C4-2B (cell line): ENCODE measurements around the gene C22orf39.

Experiments used
- H3K27ac ChIP-seq: fragments of 450-650 bp; 2 replicates; pipeline ENCODE4 v1.5.1; 2017
- CTCF ChIP-seq: fragments of 450-650 bp; conservative IDR thresholded peaks from 2 replicates; pipeline ENCODE4 v1.5.1; 2017; ENCODE audit warnings: mild to moderate bottlenecking
- ZFX ChIP-seq: fragments of 450-650 bp; IDR thresholded peaks from 2 replicates; pipeline ENCODE4 v1.6.1; 2017

C22orf39 gene

DNA sequence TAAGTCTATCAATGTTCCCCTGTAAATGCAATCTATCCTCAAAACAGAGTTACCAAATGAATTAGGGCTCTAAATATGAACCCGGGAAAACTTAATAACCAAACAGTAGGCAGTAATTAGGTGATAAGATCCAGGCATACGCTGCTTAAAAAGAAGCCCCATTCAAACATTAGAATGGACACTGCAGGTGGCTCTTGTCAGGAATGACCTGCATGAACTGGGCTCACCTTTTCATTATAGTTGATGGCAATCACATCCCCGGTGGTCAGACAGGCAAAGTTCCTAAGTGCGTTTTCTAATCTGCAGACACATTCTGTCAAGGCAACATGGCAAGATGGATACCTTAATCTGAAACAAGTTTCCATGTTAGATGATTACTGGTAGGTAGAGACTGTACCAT is 17.5 kb upstream of the C22orf39 start:
- no peak overlapping the region for H3K27ac ChIP-seq
- no peak for TF ChIP-seq ZFX
- no peak for TF ChIP-seq CTCF

- no peak overlapping the region for H3K27ac ChIP-seq
- no peak for TF ChIP-seq CTCF
- TF ChIP-seq ZFX, result no peak
Measured at GRCh38 chr22:19464546-19464945, 17.0 kb upstream of the C22orf39 start.

DNA sequence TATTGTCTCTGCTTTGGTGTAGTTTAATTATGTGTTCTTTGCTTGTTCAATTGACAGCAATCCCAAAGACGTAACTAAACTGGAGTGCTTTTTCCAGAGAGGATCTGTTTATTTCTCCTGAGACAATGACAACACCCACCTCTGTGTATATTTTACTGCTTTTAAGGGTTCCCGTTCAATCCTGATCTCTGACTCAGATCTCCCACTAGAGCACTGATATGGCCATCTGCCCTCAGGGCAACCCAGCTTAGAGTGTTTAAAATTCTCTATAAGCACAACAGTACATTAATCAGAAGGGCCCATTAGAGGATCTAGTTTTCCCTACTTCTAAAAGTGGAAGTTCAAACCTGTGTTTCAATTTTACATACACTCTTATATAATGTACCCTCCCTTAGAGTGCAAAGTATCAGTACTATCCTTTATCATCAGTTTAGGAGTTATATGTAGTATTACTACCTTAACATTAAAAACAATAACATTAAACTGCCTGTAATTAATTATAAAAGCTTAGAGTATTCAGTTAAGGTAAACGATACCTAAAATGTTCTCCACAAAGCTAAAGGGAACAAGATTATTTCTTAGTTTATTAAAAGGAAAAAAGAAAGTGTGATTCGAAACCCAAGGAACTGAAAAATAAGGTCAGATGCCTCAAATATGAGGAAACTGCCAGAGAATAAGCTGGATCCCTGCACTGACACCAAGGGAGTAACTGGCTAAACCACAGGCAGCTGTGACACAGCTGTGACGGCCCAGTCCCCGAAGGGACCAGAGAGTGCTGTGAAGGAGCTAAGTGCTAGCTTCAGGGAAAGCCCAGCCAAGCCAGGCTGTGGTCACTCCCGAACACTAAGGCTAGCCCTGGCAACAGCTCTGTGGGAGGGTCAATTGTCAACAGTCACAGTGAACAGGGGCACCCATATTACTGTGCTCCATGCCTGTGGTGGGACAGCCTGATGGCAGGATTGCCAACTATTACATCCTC is 16.3 kb upstream of the C22orf39 start:
- no peak overlapping the region for H3K27ac ChIP-seq
- no peak for TF ChIP-seq CTCF
- no peak for TF ChIP-seq ZFX

GRCh38 chr22:19463008-19463407 is 15.5 kb upstream of the C22orf39 start:
- no peak overlapping the region for H3K27ac ChIP-seq
- TF ChIP-seq ZFX (no peak), CTCF (no peak)

GRCh38 chr22:19461506-19461905 is 14.0 kb upstream of the C22orf39 start:
- TF ChIP-seq CTCF, result no peak
- TF ChIP-seq ZFX, result no peak
- H3K27ac ChIP-seq, result no peak overlapping the region

GRCh38 chr22:19460036-19460435 is 12.5 kb upstream of the C22orf39 start:
- TF ChIP-seq ZFX (no peak), CTCF (no peak)
- no peak overlapping the region for H3K27ac ChIP-seq

DNA sequence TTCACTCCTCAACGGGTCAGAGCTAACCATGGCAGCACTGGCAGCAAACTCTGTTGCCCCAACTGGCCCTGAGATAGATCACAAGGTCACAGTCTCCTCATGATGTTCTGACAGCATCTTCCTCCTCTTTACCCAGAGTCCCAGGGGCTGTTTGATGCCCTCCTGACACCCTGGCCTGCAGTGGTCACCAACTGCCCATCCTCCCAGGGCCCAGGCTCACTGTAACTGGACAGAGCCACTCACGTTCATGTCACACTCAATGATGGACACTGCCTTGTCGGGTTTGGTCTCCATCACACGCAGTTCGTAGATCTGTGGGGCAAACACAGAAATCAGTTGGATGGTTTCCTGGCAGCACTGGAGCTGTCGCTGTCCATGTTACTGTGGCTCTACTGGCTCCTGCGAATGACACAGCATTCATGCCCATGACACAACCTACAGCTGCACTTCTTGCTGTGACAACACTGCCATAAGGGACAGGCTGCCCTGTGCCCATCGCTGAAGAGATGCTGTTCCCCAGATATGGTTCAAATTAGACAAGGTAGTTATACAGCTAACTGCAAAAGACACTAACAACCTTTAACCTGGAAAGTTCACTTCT is 10.4 kb upstream of the C22orf39 start:
- H3K27ac ChIP-seq, result no peak overlapping the region
- TF ChIP-seq ZFX (no peak), CTCF (no peak)
